ENCODE results near the gene PRG2. TPM values are rescaled to one million over a fixed set of nuclear protein-coding genes. Genes with fewer than 3 reads are reported as not detected.
"Not testable (repeated sequence)": the region's sequence is repeated elsewhere in the genome, so short reads cannot be mapped to it uniquely, and the experiment has no call there.

PRG2 gene
- total RNA-seq, 1 donor, result 5.4 TPM

- DNase-seq (ENCODE audit: low read depth in 2 of 3, low spot score in 2 of 3), result no peak
These were observed 19.5 kb downstream of the PRG2 start for GRCh38 chr11:57370941-57371340.

GRCh38 chr11:57370251-57370650, 20.2 kb downstream of the PRG2 start:
- no peak for DNase-seq (ENCODE audit: low read depth in 2 of 3, low spot score in 2 of 3)

GRCh38 chr11:57368845-57369232, 21.6 kb downstream of the PRG2 start:
- no peak for DNase-seq (ENCODE audit: low read depth in 2 of 3, low spot score in 2 of 3)

- DNase-seq (ENCODE audit: low read depth in 2 of 3, low spot score in 2 of 3), result peak in 2 of 3 donors; percentile 46 to 56
These were observed 22.2 kb downstream of the PRG2 start for GRCh38 chr11:57368106-57368844.

- DNase-seq (ENCODE audit: low read depth in 2 of 3, low spot score in 2 of 3), result no peak
These were observed 25.4 kb downstream of the PRG2 start for GRCh38 chr11:57364851-57365660.

- no peak for DNase-seq (ENCODE audit: low read depth in 2 of 3, low spot score in 2 of 3)
These were observed 27.0 kb downstream of the PRG2 start for GRCh38 chr11:57363131-57364080.

GRCh38 chr11:57361926-57362325, 28.5 kb downstream of the PRG2 start:
- no peak for DNase-seq (ENCODE audit: low read depth in 2 of 3, low spot score in 2 of 3)

GRCh38 chr11:57361420-57361819, 29.0 kb downstream of the PRG2 start:
- not testable (repeated sequence) for DNase-seq (ENCODE audit: low read depth in 2 of 3, low spot score in 2 of 3)

GRCh38 chr11:57360991-57361390, 29.5 kb downstream of the PRG2 start:
- no peak for DNase-seq (ENCODE audit: low read depth in 2 of 3, low spot score in 2 of 3)

GRCh38 chr11:57359896-57360690, 30.4 kb downstream of the PRG2 start:
- DNase-seq (ENCODE audit: low read depth in 2 of 3, low spot score in 2 of 3), result no peak

- DNase-seq (ENCODE audit: low read depth in 2 of 3, low spot score in 2 of 3), result no peak
These were observed 31.1 kb downstream of the PRG2 start for GRCh38 chr11:57359396-57359795.

GRCh38 chr11:57358991-57359390, 31.5 kb downstream of the PRG2 start:
- DNase-seq (ENCODE audit: low read depth in 2 of 3, low spot score in 2 of 3), result no peak

- DNase-seq (ENCODE audit: low read depth in 2 of 3, low spot score in 2 of 3), result peak in 1 of 3 donors; percentile 14
These were observed 31.9 kb downstream of the PRG2 start for GRCh38 chr11:57358543-57358961.

- peak in 1 of 3 donors; percentile 25 for DNase-seq (ENCODE audit: low read depth in 2 of 3, low spot score in 2 of 3)
These were observed 32.6 kb downstream of the PRG2 start for GRCh38 chr11:57357856-57358255.

GRCh38 chr11:57357310-57357709, 33.1 kb downstream of the PRG2 start:
- no peak for DNase-seq (ENCODE audit: low read depth in 2 of 3, low spot score in 2 of 3)

- no peak for DNase-seq (ENCODE audit: low read depth in 2 of 3, low spot score in 2 of 3)
These were observed 34.2 kb downstream of the PRG2 start for GRCh38 chr11:57356268-57356667.

- peak in 2 of 3 donors; percentile 94 to 98 for DNase-seq (ENCODE audit: low read depth in 2 of 3, low spot score in 2 of 3)
These were observed 35.8 kb downstream of the PRG2 start for GRCh38 chr11:57354699-57355098.

- peak in 1 of 3 donors; percentile 28 for DNase-seq (ENCODE audit: low read depth in 2 of 3, low spot score in 2 of 3)
These were observed 36.6 kb downstream of the PRG2 start for GRCh38 chr11:57353852-57354251.

GRCh38 chr11:57353446-57353845, 37.0 kb downstream of the PRG2 start:
- DNase-seq (ENCODE audit: low read depth in 2 of 3, low spot score in 2 of 3), result no peak

GRCh38 chr11:57353036-57353435, 37.4 kb downstream of the PRG2 start:
- no peak for DNase-seq (ENCODE audit: low read depth in 2 of 3, low spot score in 2 of 3)
